ELF-1 (cell line): ENCODE data around the gene ACTN1.
A peak's percentile ranks its signal among the peaks of the same experiment; 100 is the strongest.
"Not testable (repeated sequence)": the region's sequence is repeated elsewhere in the genome, so short reads cannot be mapped to it uniquely, and the experiment has no call there.

ENCODE experiments used
- DNase-seq: peaks from one replicate; pipeline ENCODE4 v3.0.0-alpha.2; 2016; ENCODE audit warnings: low read depth, low spot score

ACTN1 gene

GRCh38 chr14:68986926-68987652, 8.0 kb upstream of the ACTN1 start:
- DNase-seq = no peak

- DNase-seq = no peak
Observed at GRCh38 chr14:68986225-68986624, 7.1 kb upstream of the ACTN1 start.

- no peak for DNase-seq
Observed at GRCh38 chr14:68984686-68985085, 5.6 kb upstream of the ACTN1 start.

- DNase-seq = no peak
Observed at GRCh38 chr14:68983191-68983590, 4.1 kb upstream of the ACTN1 start.

GRCh38 chr14:68982581-68982980, 3.5 kb upstream of the ACTN1 start:
- DNase-seq = no peak

- no peak for DNase-seq
Observed at GRCh38 chr14:68981539-68981976, 2.5 kb upstream of the ACTN1 start.

- DNase-seq = no peak
Observed at GRCh38 chr14:68981139-68981538, 2.0 kb upstream of the ACTN1 start.

GRCh38 chr14:68979722-68980451, 785 bp upstream of the ACTN1 start:
- peak; percentile 82 for DNase-seq

GRCh38 chr14:68978172-68978911, 760 bp downstream of the ACTN1 start:
- DNase-seq = peak; percentile 66

GRCh38 chr14:68977718-68978171, 1.4 kb downstream of the ACTN1 start:
- peak; percentile 75 for DNase-seq

- no peak for DNase-seq
Observed at GRCh38 chr14:68977180-68977717, 1.9 kb downstream of the ACTN1 start.

GRCh38 chr14:68976160-68977067, 2.7 kb downstream of the ACTN1 start:
- no peak for DNase-seq

- no peak for DNase-seq
Observed at GRCh38 chr14:68975667-68976066, 3.4 kb downstream of the ACTN1 start.

- DNase-seq = no peak
Observed at GRCh38 chr14:68974759-68975347, 4.2 kb downstream of the ACTN1 start.

- no peak for DNase-seq
Observed at GRCh38 chr14:68973639-68974038, 5.5 kb downstream of the ACTN1 start.

GRCh38 chr14:68973219-68973565, 5.9 kb downstream of the ACTN1 start:
- DNase-seq = not testable (repeated sequence)

GRCh38 chr14:68972507-68973218, 6.4 kb downstream of the ACTN1 start:
- DNase-seq = no peak

GRCh38 chr14:68971411-68972035, 7.6 kb downstream of the ACTN1 start:
- DNase-seq = no peak

GRCh38 chr14:68970736-68971135, 8.4 kb downstream of the ACTN1 start:
- DNase-seq = no peak
